Lower leg skin (tissue), 4 donors: ENCODE data around the gene SWAP70. TPM values are rescaled to one million over a fixed set of nuclear protein-coding genes. Genes with fewer than 3 reads are reported as not detected.

ENCODE experiments used
- DNase-seq, 2 donors: peaks; one replicate each; pipeline ENCODE4 v3.0.0-alpha.2; 2019; ENCODE audit warnings: low spot score in 2 of 2
- H3K4me3 ChIP-seq: fragments of 200-600 bp; sonication (generic); 2 replicates; pipeline ENCODE4 v1.5.1; 2017; ENCODE audit warnings: mild to moderate bottlenecking, low read depth; ENCODE audit not compliant: poor library complexity, severe bottlenecking
- POLR2A ChIP-seq, 2 donors: fragments of 450-650 bp; IDR thresholded peaks; one replicate each; pipeline ENCODE4 v1.6.1; 2016 to 2017; ENCODE audit warnings: antibody characterized with exemption in 2 of 2, mild to moderate bottlenecking in 1 of 2, moderate library complexity in 1 of 2
- WGBS, 2 donors: methylation state at CpG; one replicate each; pipeline ENCODE4 v1.1.5; 2018; 5-methylcytosine and 5-hydroxymethylcytosine counted together
- intact Hi-C: fragments of 100-400 bp; cut with DNase I; formaldehyde crosslinking; loops from one replicate; pipeline ENCODE4 v1.15.0; 2023; ENCODE audit warnings: low total_unique reads
- total RNA-seq, 4 donors: library from RNA; depleted of rRNA; stranded (reverse); fragments of >200 nt; gene quantifications; one replicate each; pipeline ENCODE4 v1.1.0, GENCODE V29; 2016
- TF ChIP-seq, protein P1 (sequence below), 3 donors: fragments of 450-650 bp; IDR thresholded peaks; one replicate each; pipeline ENCODE4 v1.5.1; 2016; ENCODE audit warnings: antibody characterized with exemption in 3 of 3, mild to moderate bottlenecking in 3 of 3, moderate library complexity in 2 of 3

The SWAP70 gene
- total RNA-seq, 4 donors from 2014 or later = 40.8 to 83.1 (median 56.3) TPM

DNA sequence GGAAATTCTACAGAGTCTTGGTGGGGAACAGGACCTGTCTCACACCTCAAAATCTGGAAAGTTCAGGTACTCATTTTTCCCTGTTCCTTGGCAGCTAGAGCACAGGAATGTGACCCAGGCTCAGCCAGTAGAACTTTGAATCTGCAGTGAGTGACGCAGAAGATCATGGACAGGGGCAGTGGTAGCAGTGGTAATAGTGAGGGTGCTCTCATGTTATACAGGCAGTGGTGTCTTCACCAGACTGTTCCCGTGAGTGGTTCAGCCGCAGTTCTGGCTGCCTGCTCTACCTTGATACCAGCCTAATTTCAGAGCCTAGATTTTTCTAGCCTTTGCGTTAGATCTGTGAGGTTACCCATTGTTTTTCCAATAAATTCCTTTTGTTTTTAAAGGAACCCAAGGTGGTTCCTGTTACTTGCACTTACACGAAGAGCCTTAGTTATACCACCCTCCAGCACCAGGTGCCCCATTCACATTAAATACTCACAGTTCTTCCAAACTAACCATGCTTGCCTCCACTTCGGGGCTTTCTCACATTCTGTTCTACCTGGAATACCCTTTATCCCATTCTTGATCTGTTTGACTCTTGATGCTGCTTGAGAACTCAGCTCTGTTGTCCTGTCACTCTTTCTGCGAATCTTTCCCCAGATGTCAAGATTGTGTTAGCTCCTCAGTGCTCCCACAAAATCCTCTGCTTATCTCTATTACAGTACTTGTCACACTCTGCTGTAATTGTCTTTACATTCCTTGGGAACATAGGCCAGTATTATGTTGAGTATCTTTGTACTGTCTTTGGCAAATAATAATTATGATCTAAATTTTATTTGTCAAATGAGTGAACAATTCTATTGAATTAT is 47.8 kb downstream of the SWAP70 start:
- 84 to 85% methylated on average over 7 of the region's 7 CpGs for WGBS, 2 donors
- no peak overlapping the region for H3K4me3 ChIP-seq
- DNase-seq = no peak
- intact Hi-C loops = no loop called here
- TF ChIP-seq, protein P1, sequence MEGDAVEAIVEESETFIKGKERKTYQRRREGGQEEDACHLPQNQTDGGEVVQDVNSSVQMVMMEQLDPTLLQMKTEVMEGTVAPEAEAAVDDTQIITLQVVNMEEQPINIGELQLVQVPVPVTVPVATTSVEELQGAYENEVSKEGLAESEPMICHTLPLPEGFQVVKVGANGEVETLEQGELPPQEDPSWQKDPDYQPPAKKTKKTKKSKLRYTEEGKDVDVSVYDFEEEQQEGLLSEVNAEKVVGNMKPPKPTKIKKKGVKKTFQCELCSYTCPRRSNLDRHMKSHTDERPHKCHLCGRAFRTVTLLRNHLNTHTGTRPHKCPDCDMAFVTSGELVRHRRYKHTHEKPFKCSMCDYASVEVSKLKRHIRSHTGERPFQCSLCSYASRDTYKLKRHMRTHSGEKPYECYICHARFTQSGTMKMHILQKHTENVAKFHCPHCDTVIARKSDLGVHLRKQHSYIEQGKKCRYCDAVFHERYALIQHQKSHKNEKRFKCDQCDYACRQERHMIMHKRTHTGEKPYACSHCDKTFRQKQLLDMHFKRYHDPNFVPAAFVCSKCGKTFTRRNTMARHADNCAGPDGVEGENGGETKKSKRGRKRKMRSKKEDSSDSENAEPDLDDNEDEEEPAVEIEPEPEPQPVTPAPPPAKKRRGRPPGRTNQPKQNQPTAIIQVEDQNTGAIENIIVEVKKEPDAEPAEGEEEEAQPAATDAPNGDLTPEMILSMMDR (IDR thresholded peaks at IDR 0.05) = no peak
- TF ChIP-seq POLR2A (IDR thresholded peaks at IDR 0.05) = no peak

DNA sequence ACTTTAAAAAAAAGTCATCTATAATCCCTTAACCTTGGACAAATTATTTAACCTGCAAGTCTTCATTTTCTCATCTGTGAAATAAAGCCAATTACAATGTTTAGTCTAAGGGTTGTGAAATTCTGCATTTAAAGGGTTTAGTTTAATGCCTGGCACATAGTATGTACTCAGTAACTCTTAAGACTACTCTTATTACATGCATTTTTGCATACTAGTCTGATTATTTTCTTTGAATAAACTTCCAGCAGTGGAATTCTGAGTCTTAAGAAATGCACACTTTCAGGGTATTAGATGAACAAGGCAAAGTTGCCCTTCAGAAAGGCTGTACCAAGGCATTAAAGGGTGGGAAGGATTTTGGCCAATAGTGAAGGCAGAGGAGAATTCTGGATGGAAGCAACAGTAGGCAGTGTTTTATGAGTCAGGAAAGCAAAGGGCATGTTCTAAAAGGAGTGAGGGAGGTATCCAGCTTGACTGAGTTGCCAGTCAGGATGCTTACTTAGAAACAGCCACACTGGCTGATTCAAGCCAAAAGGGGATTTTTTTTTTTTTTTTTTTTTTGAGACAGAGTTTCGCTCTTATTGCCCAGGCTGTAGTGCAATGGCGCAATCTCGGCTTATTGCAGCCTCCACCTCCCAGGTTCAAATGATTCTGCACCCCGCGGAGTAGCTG is 50.5 kb downstream of the SWAP70 start:
- no peak for DNase-seq
- no peak for TF ChIP-seq POLR2A (IDR thresholded peaks at IDR 0.05)
- TF ChIP-seq, protein P1 (IDR thresholded peaks at IDR 0.05) = no peak
- 96 to 98% methylated on average over 5 of the region's 5 CpGs for WGBS, 2 donors
- intact Hi-C loops = no loop called here
- no peak overlapping the region for H3K4me3 ChIP-seq

DNA sequence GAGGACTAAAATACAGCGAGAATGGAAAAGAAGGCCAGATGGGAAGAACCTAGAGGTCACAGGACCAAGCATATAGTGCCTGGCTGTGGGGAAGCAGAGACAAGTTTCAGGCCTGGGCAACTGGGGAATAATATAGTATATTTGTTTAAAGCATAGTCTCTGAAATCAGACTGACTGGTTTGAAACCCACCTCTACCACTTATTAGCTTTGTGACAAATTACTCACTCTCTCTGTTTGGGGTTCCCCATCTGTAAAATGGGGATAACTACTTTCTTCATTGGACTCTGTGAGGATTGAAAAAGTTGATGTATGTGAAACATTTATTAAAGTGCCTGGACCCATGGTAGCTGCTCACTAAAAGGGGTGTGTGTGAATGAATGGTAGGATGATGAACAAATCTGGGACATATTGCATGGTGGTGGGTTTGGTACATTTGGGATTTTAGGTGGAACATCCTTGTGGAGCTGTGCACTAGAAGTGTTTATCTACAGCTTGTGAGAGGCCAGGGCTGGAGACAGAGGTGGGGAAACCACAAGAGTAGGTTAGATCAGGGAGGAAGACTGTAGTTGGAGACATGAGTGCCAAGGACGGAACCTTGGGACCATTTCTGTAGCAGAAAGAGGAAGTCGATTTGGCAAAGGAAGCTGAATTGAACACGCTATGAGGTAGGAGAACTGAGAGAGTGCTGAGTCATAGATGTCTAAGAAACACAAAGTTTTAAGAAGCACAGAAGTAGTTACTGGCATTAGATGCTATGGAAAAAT is 52.6 kb downstream of the SWAP70 start:
- no peak overlapping the region for H3K4me3 ChIP-seq
- intact Hi-C loops = no loop called here
- TF ChIP-seq, protein P1 (IDR thresholded peaks at IDR 0.05) = no peak
- no peak for TF ChIP-seq POLR2A (IDR thresholded peaks at IDR 0.05)
- 55 to 72% methylated on average over 4 of the region's 4 CpGs for WGBS, 2 donors
- no peak for DNase-seq

DNA sequence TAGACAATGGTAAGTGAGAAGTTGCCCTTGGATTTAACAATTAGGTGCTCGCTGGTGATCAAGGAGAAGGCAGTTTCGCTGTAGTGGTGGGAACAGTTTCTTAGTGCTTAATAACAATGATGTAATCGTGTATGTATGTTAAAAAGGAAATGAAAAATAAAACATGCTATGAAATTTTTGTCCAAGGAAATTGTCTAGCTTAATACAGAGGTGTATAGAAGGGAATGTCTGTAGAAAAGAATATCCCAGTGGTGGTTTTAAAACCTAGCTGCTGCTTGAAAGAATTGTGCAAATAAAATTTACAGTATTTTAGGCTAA is 53.1 kb downstream of the SWAP70 start:
- no peak for DNase-seq
- no peak overlapping the region for H3K4me3 ChIP-seq
- TF ChIP-seq POLR2A (IDR thresholded peaks at IDR 0.05) = no peak
- TF ChIP-seq, protein P1 (IDR thresholded peaks at IDR 0.05) = no peak
- intact Hi-C loops = no loop called here
- WGBS, 2 donors = 74 to 81% methylated on average over 3 of the region's 3 CpGs

DNA sequence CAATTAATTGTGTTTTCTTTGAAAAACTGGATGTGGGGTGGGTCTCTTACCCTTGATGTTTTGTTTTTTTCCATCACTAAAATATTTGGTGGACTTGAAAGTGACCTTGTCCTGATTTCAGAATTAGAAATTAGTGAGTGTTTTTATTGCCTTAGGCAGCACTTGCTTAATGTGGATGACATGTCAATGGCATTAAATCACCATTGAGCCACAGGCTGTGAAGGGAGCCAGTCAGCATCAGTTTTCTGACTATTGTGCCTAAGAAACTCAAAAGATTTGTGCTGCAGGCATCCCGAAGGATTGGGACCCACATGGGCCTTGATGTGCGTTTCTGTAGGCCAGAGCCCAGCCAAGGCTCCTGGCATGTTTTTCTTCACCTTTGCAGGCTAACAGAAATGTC is 53.8 kb downstream of the SWAP70 start:
- 57 to 74% methylated on average over 2 of the region's 2 CpGs for WGBS, 2 donors
- no peak overlapping the region for H3K4me3 ChIP-seq
- intact Hi-C loops = no loop called here
- TF ChIP-seq, protein P1 (IDR thresholded peaks at IDR 0.05) = no peak
- no peak for TF ChIP-seq POLR2A (IDR thresholded peaks at IDR 0.05)
- no peak for DNase-seq
